H1 (cell line): Measurements from ENCODE around the gene FEV. TPM values are rescaled to one million over a fixed set of nuclear protein-coding genes. Genes with fewer than 3 reads are reported as not detected.

Experiments used
- CTCF ChIA-PET: fragments of 300-600 bp; sonication (Branson Sonifier 250); formaldehyde crosslinking; loops from one replicate; lab custom pipeline; 2021; ENCODE audit not compliant: partially characterized antibody; lab: Charles Lee
- POLR2A ChIA-PET: fragments of 300-600 bp; sonication (Branson Sonifier 250); formaldehyde crosslinking; loops from one replicate; lab custom pipeline; 2021; ENCODE audit warnings: inconsistent platforms; ENCODE audit not compliant: partially characterized antibody; lab: Charles Lee
- DNase-seq, 2 experiments: peaks; one replicate each; pipeline versions ENCODE4 v3.0.0 to v3.0.0-alpha.2; 2010 to 2022; ENCODE audit warnings: low spot score in 2 of 2, low read depth in 1 of 2, mixed read lengths in 1 of 2
- FAIRE-seq: peaks from 2 replicates; lab custom pipeline; 2011; peaks lifted over from hg19 to GRCh38; lab: Jason Lieb, UNC
- H2AFZ ChIP-seq: 2 replicates; pipeline ENCODE4 v1.8.1; 2012; ENCODE audit warnings: low read length, inconsistent platforms
- H2AK5ac ChIP-seq: 2 replicates; pipeline ENCODE4 v1.6.1; 2013; ENCODE audit warnings: low read depth, low read length
- H2BK120ac ChIP-seq: replicated peaks from 2 replicates; pipeline ENCODE3; 2013; ENCODE audit warnings: low read depth, low read length, inconsistent platforms
- H2BK12ac ChIP-seq: 2 replicates; pipeline ENCODE4 v1.6.1; 2013; ENCODE audit warnings: low read depth, low read length
- H2BK15ac ChIP-seq: 2 replicates; pipeline ENCODE4 v1.6.1; 2013; ENCODE audit warnings: low read length
- H2BK20ac ChIP-seq: 2 replicates; pipeline ENCODE4 v1.6.1; 2013; ENCODE audit warnings: low read length
- H2BK5ac ChIP-seq: 2 replicates; pipeline ENCODE4 v1.6.1; 2013; ENCODE audit warnings: low read depth, low read length
- H3K14ac ChIP-seq: 2 replicates; pipeline ENCODE4 v1.6.1; 2013; ENCODE audit warnings: inconsistent platforms; ENCODE audit not compliant: insufficient read length
- H3K18ac ChIP-seq: 2 replicates; pipeline ENCODE4 v1.6.1; 2013; ENCODE audit warnings: low read length; ENCODE audit errors: extremely low read depth
- H3K23ac ChIP-seq: 2 replicates; pipeline ENCODE4 v1.6.1; 2013; ENCODE audit warnings: inconsistent platforms; ENCODE audit not compliant: insufficient read length
- H3K23me2 ChIP-seq: 2 replicates; pipeline ENCODE4 v1.6.1; 2013; ENCODE audit warnings: low read depth, low read length
- H3K27ac ChIP-seq: 2 replicates; pipeline ENCODE4 v1.6.1; 2011; ENCODE audit warnings: low read depth, low read length, inconsistent platforms
- H3K27me3 ChIP-seq, 4 experiments: replicated peaks in 1 of 4; 1 replicate in 1 of 4; 2 replicates in 3 of 4; pipeline versions ENCODE4 v1.6.1 to v1.8.1; 2011 to 2013; ENCODE audit warnings: low read length in 3 of 4, mild to moderate bottlenecking in 3 of 4, inconsistent platforms in 2 of 4, mixed read lengths in 2 of 4, moderate library complexity in 1 of 4; ENCODE audit not compliant: control insufficient read depth in 3 of 4, insufficient read depth in 3 of 4; ENCODE audit errors: extremely low read depth in 1 of 4
- H3K36me3 ChIP-seq, 4 experiments: 2 replicates each; pipeline versions ENCODE4 v1.6.1 to v1.8.1; 2011 to 2013; ENCODE audit warnings: mild to moderate bottlenecking in 4 of 4, low read length in 3 of 4, moderate library complexity in 2 of 4, control low read depth in 1 of 4, inconsistent platforms in 1 of 4; ENCODE audit not compliant: insufficient read depth in 4 of 4, control insufficient read depth in 2 of 4
- H3K4ac ChIP-seq: replicated peaks from 2 replicates; pipeline ENCODE3; 2013; ENCODE audit warnings: low read length, low read depth, mixed read lengths, inconsistent platforms; ENCODE audit not compliant: insufficient read length
- H3K4me1 ChIP-seq, 4 experiments: replicated peaks in 1 of 4; 1 replicate in 1 of 4; 2 replicates in 3 of 4; pipeline versions ENCODE4 v1.6.1 to v1.8.1; 2011 to 2013; ENCODE audit warnings: low read length in 3 of 4, inconsistent platforms in 2 of 4, mixed read lengths in 1 of 4; ENCODE audit not compliant: insufficient read depth in 4 of 4, control insufficient read depth in 3 of 4
- H3K4me2 ChIP-seq, 2 experiments: 2 replicates each; pipeline versions ENCODE4 v1.6.1 to v1.8.1; 2011 to 2013; ENCODE audit warnings: low read depth in 2 of 2, low read length in 2 of 2, control low read depth in 1 of 2, inconsistent platforms in 1 of 2, mild to moderate bottlenecking in 1 of 2; ENCODE audit not compliant: insufficient read depth in 1 of 2
- H3K4me3 ChIP-seq, 4 experiments: fragments of 200-600, 300-600 bp in 1 of 4; sonication (generic), shearing (Covaris generic), sonication (Bioruptor Twin) in 1 of 4; 2 replicates each; pipeline versions ENCODE4 v1.5.1 to v1.8.1; 2011 to 2016; ENCODE audit warnings: low read length in 4 of 4, low read depth in 3 of 4, control low read depth in 2 of 4, inconsistent platforms in 2 of 4, mild to moderate bottlenecking in 2 of 4, mixed read lengths in 1 of 4, moderate library complexity in 1 of 4; ENCODE audit not compliant: insufficient read depth in 2 of 4; ENCODE audit errors: extremely low read depth in 1 of 4
- H3K56ac ChIP-seq: replicated peaks from 2 replicates; pipeline ENCODE3; 2013; ENCODE audit warnings: low read depth, mild to moderate bottlenecking, mixed read lengths, low read length, inconsistent platforms; ENCODE audit not compliant: insufficient read length
- H3K79me1 ChIP-seq: 2 replicates; pipeline ENCODE4 v1.6.1; 2013; ENCODE audit warnings: low read depth, low read length, control low read depth
- H3K79me2 ChIP-seq, 2 experiments: 2 replicates each; pipeline versions ENCODE4 v1.6.1 to v1.8.1; 2012 to 2013; ENCODE audit warnings: low read length in 2 of 2, mild to moderate bottlenecking in 2 of 2, inconsistent platforms in 1 of 2; ENCODE audit not compliant: insufficient read depth in 2 of 2, control insufficient read depth in 1 of 2
- H3K9ac ChIP-seq, 4 experiments: replicated peaks in 1 of 4; 1 replicate in 1 of 4; 2 replicates in 3 of 4; pipeline versions ENCODE4 v1.6.1 to v1.8.1; 2011 to 2013; ENCODE audit warnings: low read depth in 3 of 4, low read length in 3 of 4, control low read depth in 2 of 4, mild to moderate bottlenecking in 2 of 4, moderate library complexity in 2 of 4, inconsistent platforms in 1 of 4; ENCODE audit errors: extremely low read depth in 1 of 4
- H3K9me3 ChIP-seq, 2 experiments: 2 replicates each; pipeline versions ENCODE4 v1.6.1 to v1.8.1; 2012 to 2013; ENCODE audit warnings: mild to moderate bottlenecking in 2 of 2, moderate library complexity in 2 of 2, control low read depth in 1 of 2, inconsistent platforms in 1 of 2, low read depth in 1 of 2, low read length in 1 of 2, mixed read lengths in 1 of 2; ENCODE audit not compliant: insufficient read depth in 2 of 2
- H4K20me1 ChIP-seq, 2 experiments: replicated peaks in 1 of 2; 2 replicates each; pipeline versions ENCODE3 to v1.8.1; 2011 to 2013; ENCODE audit warnings: inconsistent platforms in 2 of 2, low read length in 2 of 2, mild to moderate bottlenecking in 1 of 2; ENCODE audit not compliant: insufficient read depth in 2 of 2, control insufficient read depth in 1 of 2
- H4K5ac ChIP-seq: 2 replicates; pipeline ENCODE4 v1.6.1; 2013; ENCODE audit warnings: low read length, low read depth, mixed read lengths, inconsistent platforms; ENCODE audit not compliant: insufficient read length
- H4K8ac ChIP-seq: 2 replicates; pipeline ENCODE4 v1.8.0; 2013; ENCODE audit warnings: mild to moderate bottlenecking, moderate library complexity, low read length, inconsistent platforms; ENCODE audit not compliant: insufficient read depth; ENCODE audit errors: extremely low read depth
- H4K91ac ChIP-seq: replicated peaks from 2 replicates; pipeline ENCODE3; 2013; ENCODE audit warnings: low read length, mixed read lengths, inconsistent platforms; ENCODE audit not compliant: insufficient read length
- BRCA1 ChIP-seq: IDR thresholded peaks from 2 replicates; pipeline ENCODE4 v1.6.1; 2012; ENCODE audit warnings: low read depth, low read length, improper control_type of control experiment
- CBX5 ChIP-seq: fragments of 300-800, 300-1000 bp; sonication (generic); IDR thresholded peaks from 2 replicates; pipeline ENCODE4 v1.7.1; 2016; ENCODE audit warnings: antibody characterized with exemption, low read length, low read depth
- CEBPB ChIP-seq: IDR thresholded peaks from 2 replicates; pipeline ENCODE4 v1.6.1; 2012; ENCODE audit warnings: low read depth, low read length
- GTF2F1 ChIP-seq: IDR thresholded peaks from 2 replicates; pipeline ENCODE4 v1.6.1; 2012; ENCODE audit warnings: low read depth, low read length, improper control_type of control experiment, borderline replicate concordance
- HDAC2 ChIP-seq, 2 experiments: fragments of 300-600 bp in 1 of 2; sonication (generic) in 1 of 2; IDR thresholded peaks; 2 replicates each; pipeline ENCODE4 v1.6.1; 2011 to 2012; ENCODE audit warnings: low read depth in 2 of 2, low read length in 2 of 2, mild to moderate bottlenecking in 2 of 2, moderate library complexity in 2 of 2, borderline replicate concordance in 1 of 2, inconsistent platforms in 1 of 2
- KDM1A ChIP-seq: fragments of 200-600, 300-600 bp; sonication (generic); IDR thresholded peaks from 2 replicates; pipeline ENCODE4 v1.7.1; 2016; ENCODE audit warnings: mild to moderate bottlenecking, low read length, borderline replicate concordance
- SIN3A ChIP-seq, 2 experiments: IDR thresholded peaks in 1 of 2; conservative IDR thresholded peaks in 1 of 2; 2 replicates each; pipeline ENCODE4 v1.6.1; 2011 to 2012; ENCODE audit warnings: low read length in 2 of 2, improper control_type of control experiment in 1 of 2, low read depth in 1 of 2, mild to moderate bottlenecking in 1 of 2
- TBP ChIP-seq: IDR thresholded peaks from 2 replicates; pipeline ENCODE4 v1.6.1; 2011; ENCODE audit warnings: low read depth, low read length, improper control_type of control experiment
- TCF12 ChIP-seq: IDR thresholded peaks from 2 replicates; pipeline ENCODE4 v1.6.1; 2011; ENCODE audit warnings: low read depth, mild to moderate bottlenecking, low read length
- WGBS, 2 experiments: shearing (Covaris generic) in 1 of 2; methylation state at CpG; one replicate each; pipeline versions ENCODE4 v1.1.6 to v1.1.7; 2013 to 2015; ENCODE audit warnings: low lambda C conversion rate in 2 of 2, mixed read lengths in 2 of 2, inconsistent platforms in 1 of 2, low coverage in 1 of 2, missing lambda C conversion rate in 1 of 2; ENCODE audit not compliant: insufficient replicate concordance in 2 of 2, insufficient coverage in 1 of 2, insufficient read length in 1 of 2; ENCODE audit errors: extremely low coverage in 1 of 2, missing lambda C conversion rate in 1 of 2; 5-methylcytosine and 5-hydroxymethylcytosine counted together
- polyA plus RNA-seq, 7 experiments: library from polyadenylated mRNA; depleted of rRNA in 3 of 7; stranded (reverse) in 5 of 7; unstranded in 2 of 7; fragments of >200 nt in 5 of 7; fragments of 200-250 nt in 2 of 7; gene quantifications; 1 replicate in 5 of 7; 2 replicates in 1 of 7; 4 replicates in 1 of 7; pipeline versions ENCODE4 v1.2.1 to v1.2.3, GENCODE V29; 2011 to 2013; ENCODE audit warnings: missing spikeins in 2 of 7, mixed read lengths in 2 of 7
- total RNA-seq: library from RNA; stranded (reverse); fragmentation: NEBNext Ultra II Directional; extraction: Animal tissue kit (Norgen Biotek cat#: 25700); gene quantifications from 2 replicates; pipeline ENCODE4 v1.2.1, GENCODE V29; 2021
- TF ChIP-seq, protein P1 (sequence below): IDR thresholded peaks from 2 replicates; pipeline ENCODE4 v1.6.1; 2012; ENCODE audit warnings: inconsistent platforms
- TF ChIP-seq, protein P2 (sequence below): IDR thresholded peaks from 2 replicates; pipeline ENCODE4 v1.6.1; 2011; ENCODE audit warnings: low read length, improper control_type of control experiment

FEV gene
- total and polyA plus RNA-seq, 2 of the 8 experiments (the other 6 are each of a cell fraction or from before 2014, with no cell fraction given) = not detected

DNA sequence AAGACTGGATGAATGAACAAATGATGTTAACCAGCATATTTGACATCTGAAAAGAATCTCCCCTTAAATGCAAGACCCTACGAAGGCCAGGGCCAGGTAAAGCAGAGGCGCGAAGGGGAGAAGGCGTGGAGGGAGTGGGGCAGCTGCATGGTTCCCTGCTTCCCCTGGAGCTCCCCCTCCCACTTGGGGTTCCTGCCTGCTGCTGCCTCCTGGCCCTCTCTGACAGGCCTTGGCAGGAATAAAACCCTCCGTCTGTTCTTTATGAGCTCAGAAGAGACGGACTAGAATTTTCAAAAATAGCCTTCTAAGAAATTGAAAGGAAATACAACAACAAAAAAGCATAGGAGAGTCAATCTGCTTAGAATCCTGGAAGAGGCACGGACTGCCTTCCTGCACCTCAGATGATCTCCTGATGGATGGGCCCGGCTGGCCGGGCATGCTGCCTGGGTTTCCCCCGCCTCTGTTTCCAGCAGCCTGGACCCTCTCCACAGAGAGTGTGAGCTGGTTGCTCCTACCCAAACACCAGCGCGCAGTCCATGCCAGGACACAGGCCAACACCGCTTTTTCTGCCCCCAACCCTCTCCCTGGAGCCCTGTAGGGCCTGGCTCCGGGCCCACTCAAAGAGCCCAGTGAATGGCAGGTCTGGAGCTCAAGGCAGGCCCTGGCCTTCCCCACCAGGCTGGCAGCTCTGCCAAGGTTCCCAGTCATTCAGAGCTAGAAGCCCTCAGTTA is 32.4 kb upstream of the FEV start:
- H3K9ac ChIP-seq = no peak overlapping the region
- no peak overlapping the region for H2BK5ac ChIP-seq
- ChIA-PET POLR2A (interaction anchor here (0.6 to 1.2 kb wide), 2 partner anchors 140 to 305 kb away, joined by 3 to 4 read pairs; no protein-coding TSS in a partner anchor), CTCF (interaction anchor here (0.6 to 6.9 kb wide), 14 partner anchors 9 to 436 kb away, joined by 3 to 53 read pairs (median 4); no protein-coding TSS in a partner anchor)
- H4K8ac ChIP-seq = no peak overlapping the region
- H3K23me2 ChIP-seq = no peaks in the 10 kb centered on the region
- no peak overlapping the region for H3K23ac ChIP-seq
- H3K9me3 ChIP-seq = no peaks in the 10 kb centered on the region
- no peak overlapping the region for H3K18ac ChIP-seq
- no peaks in the 10 kb centered on the region for H3K79me1 ChIP-seq
- H2BK120ac ChIP-seq = no peak overlapping the region
- H4K20me1 ChIP-seq = peaks cover 0 to 1% of the 10 kb centered on the region in 2 experiments
- H3K4ac ChIP-seq = no peak overlapping the region
- no peak overlapping the region for H3K56ac ChIP-seq
- H3K14ac ChIP-seq = no peak overlapping the region
- H2BK20ac ChIP-seq = no peak overlapping the region
- no peak for FAIRE-seq
- H2BK15ac ChIP-seq = no peak overlapping the region
- no peak overlapping the region for H3K4me3 ChIP-seq
- no peak overlapping the region for H2AFZ ChIP-seq
- no peak for DNase-seq
- H3K27ac ChIP-seq = no peak overlapping the region
- no peak overlapping the region for H4K5ac ChIP-seq
- no peaks in the 10 kb centered on the region for H3K79me2 ChIP-seq
- 91% methylated on average over 14 of the region's 14 CpGs; no CpG with 5 or more reads in 1 of the 2 experiments for WGBS, 2 experiments
- no peak overlapping the region for H2AK5ac ChIP-seq
- H2BK12ac ChIP-seq = no peak overlapping the region
- peaks cover 0 to 8% (median 4%) of the 10 kb centered on the region in 4 experiments; a peak in 4 of 7 replicates for H3K27me3 ChIP-seq
- H3K4me1 ChIP-seq = no peaks in the 10 kb centered on the region
- H4K91ac ChIP-seq = no peak overlapping the region
- no peak overlapping the region for H3K4me2 ChIP-seq
- no peaks in the 10 kb centered on the region for H3K36me3 ChIP-seq
- TF ChIP-seq TCF12 = no peak
- TF ChIP-seq, protein P1, sequence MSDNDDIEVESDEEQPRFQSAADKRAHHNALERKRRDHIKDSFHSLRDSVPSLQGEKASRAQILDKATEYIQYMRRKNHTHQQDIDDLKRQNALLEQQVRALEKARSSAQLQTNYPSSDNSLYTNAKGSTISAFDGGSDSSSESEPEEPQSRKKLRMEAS = no peak
- TF ChIP-seq, protein P2, sequence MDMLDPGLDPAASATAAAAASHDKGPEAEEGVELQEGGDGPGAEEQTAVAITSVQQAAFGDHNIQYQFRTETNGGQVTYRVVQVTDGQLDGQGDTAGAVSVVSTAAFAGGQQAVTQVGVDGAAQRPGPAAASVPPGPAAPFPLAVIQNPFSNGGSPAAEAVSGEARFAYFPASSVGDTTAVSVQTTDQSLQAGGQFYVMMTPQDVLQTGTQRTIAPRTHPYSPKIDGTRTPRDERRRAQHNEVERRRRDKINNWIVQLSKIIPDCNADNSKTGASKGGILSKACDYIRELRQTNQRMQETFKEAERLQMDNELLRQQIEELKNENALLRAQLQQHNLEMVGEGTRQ = no peak
- TF ChIP-seq TBP = no peak
- no peak for TF ChIP-seq BRCA1
- TF ChIP-seq HDAC2 (IDR thresholded peaks at IDR 0.05; ENCODE audit: borderline replicate concordance in 1 of 2, low read depth in 2 of 2, low read length in 2 of 2) = no peak
- no peak for TF ChIP-seq CEBPB
- TF ChIP-seq GTF2F1 = no peak
- TF ChIP-seq KDM1A = no peak
- TF ChIP-seq SIN3A (conservative IDR thresholded peaks at IDR 0.05 in 1 of 2, IDR thresholded peaks at IDR 0.05 in 1 of 2; ENCODE audit: low read depth in 1 of 2, low read length in 2 of 2) = no peak
- no peak for TF ChIP-seq CBX5
